HG02642 (cell line): ENCODE data around the gene CYTH3.
A peak's percentile ranks its signal among the peaks of the same experiment; 100 is the strongest.
"Not testable (repeated sequence)": the region's sequence is repeated elsewhere in the genome, so short reads cannot be mapped to it uniquely, and the experiment has no call there.

Experiments
- ATAC-seq: cut with Tn5 transposase; IDR thresholded peaks from one replicate; pipeline ENCODE4 v1.9.1; 2021; ENCODE audit warnings: mild to moderate bottlenecking; ENCODE audit not compliant: unreplicated experiment, poor library complexity

CYTH3 gene

GRCh38 chr7:6272481-6273323 lies at the start of gene CYTH3:
Gene CYTH3, minus strand, starts transcription at chr7:6272624. Its CDS starts 117 bp downstream, at chr7:6272507.
- ATAC-seq = peak; percentile 91

GRCh38 chr7:6320791-6321190 lies 48.4 kb upstream of the CYTH3 start:
- ATAC-seq = no peak

GRCh38 chr7:6317797-6318438 lies 45.5 kb upstream of the CYTH3 start:
- no peak for ATAC-seq

GRCh38 chr7:6316226-6316625 lies 43.8 kb upstream of the CYTH3 start:
- no peak for ATAC-seq

GRCh38 chr7:6315746-6316145 lies 43.3 kb upstream of the CYTH3 start:
- ATAC-seq = no peak

GRCh38 chr7:6310271-6310993 lies 38.0 kb upstream of the CYTH3 start:
- no peak for ATAC-seq

GRCh38 chr7:6307762-6308161 lies 35.3 kb upstream of the CYTH3 start:
- ATAC-seq = no peak

GRCh38 chr7:6306471-6306870 lies 34.0 kb upstream of the CYTH3 start:
- no peak for ATAC-seq

- ATAC-seq = no peak
These were observed 32.9 kb upstream of the CYTH3 start for GRCh38 chr7:6305330-6305729.

- not testable (repeated sequence) for ATAC-seq
These were observed 29.0 kb upstream of the CYTH3 start for GRCh38 chr7:6301446-6301845.

- ATAC-seq = no peak
These were observed 27.4 kb upstream of the CYTH3 start for GRCh38 chr7:6299774-6300173.

- ATAC-seq = no peak
These were observed 22.4 kb upstream of the CYTH3 start for GRCh38 chr7:6294839-6295238.

- ATAC-seq = no peak
These were observed 20.8 kb upstream of the CYTH3 start for GRCh38 chr7:6293202-6293601.

GRCh38 chr7:6291941-6292340 lies 19.5 kb upstream of the CYTH3 start:
- ATAC-seq = not testable (repeated sequence)

GRCh38 chr7:6291531-6291930 lies 19.1 kb upstream of the CYTH3 start:
- ATAC-seq = no peak

GRCh38 chr7:6290319-6290741 lies 17.9 kb upstream of the CYTH3 start:
- no peak for ATAC-seq

- no peak for ATAC-seq
These were observed 15.9 kb upstream of the CYTH3 start for GRCh38 chr7:6288270-6288860.

- ATAC-seq = no peak
These were observed 14.1 kb upstream of the CYTH3 start for GRCh38 chr7:6286486-6286885.

- ATAC-seq = no peak
These were observed 12.3 kb upstream of the CYTH3 start for GRCh38 chr7:6284461-6285360.

GRCh38 chr7:6284055-6284400 lies 11.6 kb upstream of the CYTH3 start:
- no peak for ATAC-seq
